Testis (tissue), 3 donors: ENCODE measurements around the gene MYH15. TPM values are rescaled to one million over a fixed set of nuclear protein-coding genes. Genes with fewer than 3 reads are reported as not detected.

Experiments
- DNase-seq: peaks from one replicate; pipeline ENCODE4 v3.0.0-alpha.2; 2019
- H3K27ac ChIP-seq, 2 donors: fragments of 200-600 bp; sonication (generic); one replicate each; pipeline ENCODE4 v1.5.1; 2019
- H3K27me3 ChIP-seq: fragments of 200-600 bp; sonication (generic); one replicate; pipeline ENCODE4 v1.5.1; 2019
- H3K36me3 ChIP-seq: fragments of 200-600 bp; sonication (generic); one replicate; pipeline ENCODE4 v1.5.1; 2017; ENCODE audit warnings: low read depth; ENCODE audit errors: missing control alignments
- H3K4me1 ChIP-seq: fragments of 200-600 bp; sonication (generic); one replicate; pipeline ENCODE4 v1.5.1; 2019
- H3K4me3 ChIP-seq, 2 donors: fragments of 200-600 bp; sonication (generic); one replicate each; pipeline ENCODE4 v1.5.1; 2017 to 2019
- H3K9me3 ChIP-seq: fragments of 200-600 bp; sonication (generic); one replicate; pipeline ENCODE4 v1.5.1; 2017
- CTCF ChIP-seq, 3 experiments: fragments of 450-650 bp in 2 of 3; fragments of 200-600 bp in 1 of 3; sonication (generic) in 1 of 3; IDR thresholded peaks; one replicate each; pipeline ENCODE4 v1.5.1; 2016 to 2019; ENCODE audit warnings: antibody characterized with exemption in 3 of 3, mild to moderate bottlenecking in 2 of 3, moderate library complexity in 1 of 3
- POLR2A ChIP-seq: fragments of 450-650 bp; IDR thresholded peaks from one replicate; pipeline ENCODE4 v1.6.1; 2017; ENCODE audit warnings: antibody characterized with exemption, mild to moderate bottlenecking, moderate library complexity
- WGBS, 2 donors: methylation state at CpG; one replicate each; pipeline ENCODE4 v1.1.5; 2018; 5-methylcytosine and 5-hydroxymethylcytosine counted together
- intact Hi-C: fragments of 100-400 bp; cut with DNase I; formaldehyde crosslinking; loops from one replicate; pipeline ENCODE4 v1.15.1; 2023; ENCODE audit warnings: low total_unique reads
- polyA plus RNA-seq: library from polyadenylated mRNA; stranded (reverse); fragments of 350-450 nt; fragmentation: Illumina TruSeq; extraction: RNeasy Lipid Tissue Mini Kit (QIAGEN cat#74804); gene quantifications from one replicate; pipeline ENCODE4 v1.2.3, GENCODE V29; 2014; ENCODE audit warnings: low read depth, low replicate concordance; ENCODE audit not compliant: insufficient read depth
- total RNA-seq, 2 donors: library from RNA; depleted of rRNA; stranded (reverse); fragments of >200 nt; gene quantifications; one replicate each; pipeline ENCODE4 v1.2.3, GENCODE V29; 2016

Gene MYH15
- total and polyA plus RNA-seq, 3 donors from 2014 or later, result 0.91 to 2.2 (median 1.8) TPM

DNA sequence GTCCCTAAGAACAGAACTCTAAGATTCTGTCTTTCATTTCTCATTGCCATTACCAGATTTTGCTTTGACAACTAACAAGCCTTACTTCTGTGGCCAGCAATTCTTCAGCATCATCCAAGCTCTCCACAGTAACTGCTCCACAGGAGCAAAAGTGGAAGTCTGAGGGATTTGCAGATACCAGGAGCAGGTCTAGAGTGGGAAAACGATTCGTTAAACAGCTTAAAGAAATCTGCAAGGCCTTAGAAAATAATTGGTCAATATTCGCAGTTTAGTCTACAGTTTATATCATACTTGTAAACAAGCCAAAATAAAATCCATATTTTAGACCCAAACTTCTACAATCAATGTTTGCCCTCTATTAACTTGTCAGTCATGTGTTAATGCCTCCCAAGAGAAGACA lies 24.1 kb downstream of the MYH15 start:
- H3K9me3 ChIP-seq, result no peaks in the 10 kb centered on the region
- intact Hi-C loops, result no loop called here
- H3K4me1 ChIP-seq, result no peaks in the 10 kb centered on the region
- no peak for DNase-seq
- H3K4me3 ChIP-seq, result no peak overlapping the region
- H3K36me3 ChIP-seq, result no peaks in the 10 kb centered on the region
- WGBS, 2 donors, result 78 to 81% methylated on average over 3 of the region's 3 CpGs
- no peak for TF ChIP-seq CTCF (IDR thresholded peaks at IDR 0.05)
- TF ChIP-seq POLR2A, result no peak
- H3K27ac ChIP-seq, result no peak overlapping the region
- H3K27me3 ChIP-seq, result no peaks in the 10 kb centered on the region

- intact Hi-C loops, result no loop called here
- TF ChIP-seq POLR2A, result no peak
- no peak for TF ChIP-seq CTCF (IDR thresholded peaks at IDR 0.05)
- 82 to 85% methylated on average over 3 of the region's 3 CpGs for WGBS, 2 donors
These were observed 25.2 kb downstream of the MYH15 start for GRCh38 chr3:108485146-108485545.

GRCh38 chr3:108479224-108479623 lies 31.2 kb downstream of the MYH15 start:
- H3K4me1 ChIP-seq, result no peaks in the 10 kb centered on the region
- no peaks in the 10 kb centered on the region for H3K9me3 ChIP-seq
- no peak for DNase-seq
- WGBS, 2 donors, result 64 to 91% methylated on average over 2 of the region's 2 CpGs
- intact Hi-C loops, result no loop called here
- H3K4me3 ChIP-seq, result no peak overlapping the region
- TF ChIP-seq CTCF (IDR thresholded peaks at IDR 0.05), result no peak
- TF ChIP-seq POLR2A, result no peak
- H3K27me3 ChIP-seq, result no peaks in the 10 kb centered on the region
- H3K36me3 ChIP-seq, result no peaks in the 10 kb centered on the region
- no peak overlapping the region for H3K27ac ChIP-seq

More at GRCh38 chr3:108485146-108485545, 25.2 kb downstream of the MYH15 start:
- Histone ChIP-seq H3K27ac (no peak overlapping the region), H3K4me1 (no peaks in the 10 kb centered on the region), H3K9me3 (no peaks in the 10 kb centered on the region), H3K27me3 (no peaks in the 10 kb centered on the region), H3K36me3 (no peaks in the 10 kb centered on the region), H3K4me3 (no peak overlapping the region)
- no peak for DNase-seq

DNA sequence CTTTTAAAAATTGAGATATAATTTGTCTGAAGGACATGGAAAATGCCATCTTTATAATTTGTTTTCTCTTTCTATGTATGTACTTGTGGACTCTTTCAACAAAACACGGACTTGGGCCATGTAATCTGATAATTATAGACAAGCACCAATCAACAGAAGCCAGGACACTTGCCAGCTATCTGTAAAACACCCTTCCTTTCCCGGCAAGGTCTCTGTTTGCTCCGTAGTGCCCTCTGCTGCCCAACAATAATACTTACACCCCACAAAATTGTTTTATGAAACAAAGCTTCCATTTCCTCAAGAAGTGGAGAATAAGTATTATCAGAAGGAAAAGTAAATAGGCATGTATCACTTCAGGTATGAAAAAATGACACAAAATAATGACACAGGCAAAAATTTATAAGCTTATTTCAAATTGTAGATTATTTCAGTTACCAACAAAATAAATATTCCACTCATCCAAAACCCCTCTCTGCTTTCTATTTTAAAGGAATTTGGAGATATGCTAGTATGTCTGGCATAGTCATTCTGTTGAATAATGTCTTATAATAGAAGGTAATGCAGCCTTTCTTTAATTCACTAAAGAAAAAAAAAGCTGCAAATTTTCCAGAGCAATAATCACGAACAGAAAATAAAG lies 32.8 kb downstream of the MYH15 start:
- peak; percentile 36 for DNase-seq
- Histone ChIP-seq H3K4me3 (no peak overlapping the region), H3K36me3 (no peaks in the 10 kb centered on the region), H3K27ac (no peak overlapping the region), H3K27me3 (no peaks in the 10 kb centered on the region), H3K4me1 (no peaks in the 10 kb centered on the region), H3K9me3 (no peaks in the 10 kb centered on the region)
- intact Hi-C loops, result no loop called here
- TF ChIP-seq CTCF (IDR thresholded peaks at IDR 0.05) (peak; percentile 36 to 62 (median 56)), POLR2A (no peak)
- 21 to 35% methylated on average over 4 of the region's 4 CpGs for WGBS, 2 donors

GRCh38 chr3:108475220-108475782 lies 35.1 kb downstream of the MYH15 start:
- intact Hi-C loops, result no loop called here

More at GRCh38 chr3:108475220-108475782, 35.1 kb downstream of the MYH15 start:
- 78 to 84% methylated on average over 1 of the region's 1 CpG for WGBS, 2 donors
- H3K27me3 ChIP-seq, result no peaks in the 10 kb centered on the region
- H3K4me1 ChIP-seq, result no peaks in the 10 kb centered on the region
- TF ChIP-seq CTCF (IDR thresholded peaks at IDR 0.05) (no peak), POLR2A (no peak)
- H3K36me3 ChIP-seq, result no peaks in the 10 kb centered on the region
- no peaks in the 10 kb centered on the region for H3K9me3 ChIP-seq
- H3K27ac ChIP-seq, result no peak overlapping the region
- no peak overlapping the region for H3K4me3 ChIP-seq
- DNase-seq, result no peak
